ENCODE results near the gene RELT.

GRCh38 chr11:73384125-73384441, 7.9 kb downstream of the RELT start:
- TF ChIP-seq CTCF (IDR thresholded peaks at IDR 0.05) (no peak), POLR2A (IDR thresholded peaks at IDR 0.05) (no peak)
